ENCODE results near the gene PTPRD. TPM values are rescaled to one million over a fixed set of nuclear protein-coding genes. Genes with fewer than 3 reads are reported as not detected.

PTPRD gene
- total and polyA plus RNA-seq, 9 of the 15 experiments (the other 6 are each of a cell fraction or from before 2014, with no cell fraction given), result 0.11 TPM; not detected in 8

GRCh38 chr9:8331507-8332330 is 2281.1 kb downstream of the PTPRD start (continued):
- TF ChIP-seq ZNF444 (CRISPR knock-in tag; IDR thresholded peaks at IDR 0.05), result no peak
- no peak for TF ChIP-seq CBFB (CRISPR knock-in tag; IDR thresholded peaks at IDR 0.05)
- no peak for TF ChIP-seq FOXP1 (CRISPR knock-in tag; IDR thresholded peaks at IDR 0.05)

DNA sequence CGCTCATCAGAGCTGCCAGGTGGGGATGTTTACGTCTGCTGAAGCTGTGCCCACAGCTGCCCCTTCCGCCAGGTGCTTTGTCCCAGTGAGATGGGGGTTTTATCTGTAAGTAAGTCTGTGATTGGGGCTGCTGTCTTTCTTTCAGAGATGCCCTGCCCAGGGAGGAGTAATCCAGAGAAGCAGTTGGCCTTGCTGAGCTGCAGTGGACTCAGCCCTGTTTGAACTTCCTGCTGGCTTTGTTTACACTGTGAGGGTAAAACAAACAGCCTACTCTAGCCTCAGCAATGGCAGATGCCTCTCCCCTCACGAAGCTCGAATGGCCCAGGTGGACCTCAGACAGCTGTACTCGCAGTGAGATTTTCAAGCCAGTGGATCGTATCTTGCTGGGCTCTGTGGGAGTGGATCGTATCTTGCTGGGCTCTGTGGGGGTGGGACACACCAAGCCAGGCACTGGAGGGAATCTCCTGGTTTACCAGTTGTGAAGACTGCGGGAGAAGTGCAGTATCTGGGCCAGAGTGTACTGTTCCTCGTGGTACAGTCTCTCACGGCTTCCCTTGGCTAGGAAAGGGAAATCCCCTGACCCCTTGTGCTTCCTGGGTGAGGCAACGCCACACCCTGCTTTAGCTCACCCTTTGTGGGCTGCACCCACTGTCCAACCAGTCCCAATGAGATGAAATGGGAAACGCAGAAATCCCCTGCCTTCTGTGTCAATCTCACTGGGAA is 2283.1 kb downstream of the PTPRD start:
- H3K27ac ChIP-seq (ENCODE audit: extremely low read depth, low read depth, low read length), result no peak overlapping the region
- BruUV-seq (replicated peaks), result no TSS peak
- no peaks in the 10 kb centered on the region for H4K20me1 ChIP-seq (replicated peaks; ENCODE audit: control insufficient read depth, insufficient read depth, low read length)
- no peak for ATAC-seq
- ChIA-PET POLR2A (no interaction called here), CTCF (ENCODE audit: low intra/inter-chr PET ratio) (no interaction called here)
- WGBS (ENCODE audit: insufficient coverage, low coverage, missing lambda C conversion rate), result 0% methylated on average over 3 of the region's 13 CpGs
- no peaks in the 10 kb centered on the region for H3K9me1 ChIP-seq (ENCODE audit: control insufficient read depth, insufficient read depth, low read length)
- no peak for DNase-seq (ENCODE audit: extremely low read depth in 1 of 4, low spot score in 3 of 4)
- intact Hi-C loops (cut with micrococcal nuclease), result no loop called here
- no peaks in the 10 kb centered on the region for H3K9me3 ChIP-seq (replicated peaks; ENCODE audit: control insufficient read depth, insufficient read depth, low read depth, low read length)
- no peak for FAIRE-seq
- H3K36me3 ChIP-seq (ENCODE audit: control insufficient read depth, insufficient read depth, low read length), result no peaks in the 10 kb centered on the region
- no peaks in the 10 kb centered on the region for H3K27me3 ChIP-seq (ENCODE audit: control insufficient read depth in 2 of 2, insufficient read depth in 2 of 2, low read length in 2 of 2)
- no peaks in the 10 kb centered on the region for H3K4me1 ChIP-seq (replicated peaks in 1 of 2; ENCODE audit: control insufficient read depth in 2 of 2, insufficient read depth in 2 of 2, low read length in 2 of 2)
- H3K4me2 ChIP-seq (ENCODE audit: insufficient read depth, low read length), result no peak overlapping the region
- H3K4me3 ChIP-seq, result no peak overlapping the region
- H2AFZ ChIP-seq (ENCODE audit: low read depth, low read length), result no peak overlapping the region
- no peak overlapping the region for H3K9ac ChIP-seq (ENCODE audit: insufficient read depth in 1 of 2, low read depth in 2 of 2, low read length in 2 of 2)
- in situ Hi-C loops (cut with MboI), result no loop called here
- H3K79me2 ChIP-seq (ENCODE audit: control insufficient read depth, insufficient read depth, low read length), result no peaks in the 10 kb centered on the region
- TF ChIP-seq CREBBP (IDR thresholded peaks at IDR 0.05; ENCODE audit: low read depth, low read length), result no peak
- TF ChIP-seq SLC30A9 (CRISPR knock-in tag; IDR thresholded peaks at IDR 0.05), result no peak
- TF ChIP-seq YBX1 (IDR thresholded peaks at IDR 0.05), result no peak
- TF ChIP-seq FUS (optimal IDR thresholded peaks at IDR 0.05; ENCODE audit: low read depth, low read length), result no peak
- no peak for TF ChIP-seq FOSL1 (tag; conservative IDR thresholded peaks at IDR 0.05)
- TF ChIP-seq SMARCC2 (IDR thresholded peaks at IDR 0.05; ENCODE audit: low read depth), result no peak
- no peak for TF ChIP-seq ZNF140 (CRISPR knock-in tag; IDR thresholded peaks at IDR 0.05)
- TF ChIP-seq, protein P1, sequence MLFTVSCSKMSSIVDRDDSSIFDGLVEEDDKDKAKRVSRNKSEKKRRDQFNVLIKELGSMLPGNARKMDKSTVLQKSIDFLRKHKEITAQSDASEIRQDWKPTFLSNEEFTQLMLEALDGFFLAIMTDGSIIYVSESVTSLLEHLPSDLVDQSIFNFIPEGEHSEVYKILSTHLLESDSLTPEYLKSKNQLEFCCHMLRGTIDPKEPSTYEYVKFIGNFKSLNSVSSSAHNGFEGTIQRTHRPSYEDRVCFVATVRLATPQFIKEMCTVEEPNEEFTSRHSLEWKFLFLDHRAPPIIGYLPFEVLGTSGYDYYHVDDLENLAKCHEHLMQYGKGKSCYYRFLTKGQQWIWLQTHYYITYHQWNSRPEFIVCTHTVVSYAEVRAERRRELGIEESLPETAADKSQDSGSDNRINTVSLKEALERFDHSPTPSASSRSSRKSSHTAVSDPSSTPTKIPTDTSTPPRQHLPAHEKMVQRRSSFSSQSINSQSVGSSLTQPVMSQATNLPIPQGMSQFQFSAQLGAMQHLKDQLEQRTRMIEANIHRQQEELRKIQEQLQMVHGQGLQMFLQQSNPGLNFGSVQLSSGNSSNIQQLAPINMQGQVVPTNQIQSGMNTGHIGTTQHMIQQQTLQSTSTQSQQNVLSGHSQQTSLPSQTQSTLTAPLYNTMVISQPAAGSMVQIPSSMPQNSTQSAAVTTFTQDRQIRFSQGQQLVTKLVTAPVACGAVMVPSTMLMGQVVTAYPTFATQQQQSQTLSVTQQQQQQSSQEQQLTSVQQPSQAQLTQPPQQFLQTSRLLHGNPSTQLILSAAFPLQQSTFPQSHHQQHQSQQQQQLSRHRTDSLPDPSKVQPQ (CRISPR knock-in tag; IDR thresholded peaks at IDR 0.05; ENCODE audit: borderline replicate concordance), result no peak
- no peak for TF ChIP-seq C11orf30 (IDR thresholded peaks at IDR 0.05; ENCODE audit: low read depth)
- no peak for TF ChIP-seq CC2D1A (IDR thresholded peaks at IDR 0.05)
- TF ChIP-seq, protein P2, sequence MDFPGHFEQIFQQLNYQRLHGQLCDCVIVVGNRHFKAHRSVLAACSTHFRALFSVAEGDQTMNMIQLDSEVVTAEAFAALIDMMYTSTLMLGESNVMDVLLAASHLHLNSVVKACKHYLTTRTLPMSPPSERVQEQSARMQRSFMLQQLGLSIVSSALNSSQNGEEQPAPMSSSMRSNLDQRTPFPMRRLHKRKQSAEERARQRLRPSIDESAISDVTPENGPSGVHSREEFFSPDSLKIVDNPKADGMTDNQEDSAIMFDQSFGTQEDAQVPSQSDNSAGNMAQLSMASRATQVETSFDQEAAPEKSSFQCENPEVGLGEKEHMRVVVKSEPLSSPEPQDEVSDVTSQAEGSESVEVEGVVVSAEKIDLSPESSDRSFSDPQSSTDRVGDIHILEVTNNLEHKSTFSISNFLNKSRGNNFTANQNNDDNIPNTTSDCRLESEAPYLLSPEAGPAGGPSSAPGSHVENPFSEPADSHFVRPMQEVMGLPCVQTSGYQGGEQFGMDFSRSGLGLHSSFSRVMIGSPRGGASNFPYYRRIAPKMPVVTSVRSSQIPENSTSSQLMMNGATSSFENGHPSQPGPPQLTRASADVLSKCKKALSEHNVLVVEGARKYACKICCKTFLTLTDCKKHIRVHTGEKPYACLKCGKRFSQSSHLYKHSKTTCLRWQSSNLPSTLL (IDR thresholded peaks at IDR 0.05), result no peak
- TF ChIP-seq CEBPG (CRISPR knock-in tag; IDR thresholded peaks at IDR 0.05), result no peak
- TF ChIP-seq CEBPG (tag; conservative IDR thresholded peaks at IDR 0.05 in 1 of 2, IDR thresholded peaks at IDR 0.05 in 1 of 2), result no peak
